ENCODE data around the gene ZNF398. TPM values are rescaled to one million over a fixed set of nuclear protein-coding genes. Genes with fewer than 3 reads are reported as not detected.

Gene ZNF398
- 10 to 100 TPM; 11.8 to 13.3 TPM for total RNA-seq

GRCh38 chr7:149147072-149147751 is at the start of gene ZNF398:
Gene ZNF398 (plus strand): TSS chr7:149147453. CDS start chr7:149147743, 290 bp downstream.
- Mint-ChIP-seq H3K4me1 (ENCODE audit: low read depth) (peaks cover 26% of the 10 kb centered on the region), H3K4me3 (peak within 1 kb of the TSS; percentile 84), H3K27me3 (ENCODE audit: low read depth) (no peaks in the 10 kb centered on the region), H3K9me3 (ENCODE audit: insufficient read depth) (no peaks in the 10 kb centered on the region), H3K27ac (peak within 1 kb of the TSS; percentile 91), H3K36me3 (ENCODE audit: low read depth) (peaks cover 21% of the 10 kb centered on the region)
- peak; percentile 77 for ATAC-seq
- peak; percentile 77 for DNase-seq
- ChIA-PET POLR2A (interaction anchor here (0.8 to 2.7 kb wide), 13 partner anchors 8 to 165 kb away, joined by 3 to 43 read pairs (median 4); partner anchors contain the start of genes ZNF282, ZNF425 and ZNF783), CTCF (interaction anchor here (0.6 to 4.3 kb wide), 23 partner anchors 9 to 276 kb away, joined by 3 to 44 read pairs (median 5); partner anchors contain the start of genes ZNF282, ZNF425 and ZNF783)

GRCh38 chr7:149099058-149099457 is 48.2 kb upstream of the ZNF398 start:
- H3K36me3 Mint-ChIP-seq (ENCODE audit: low read depth): no peaks in the 10 kb centered on the region
- POLR2A ChIA-PET: interaction anchor here (0.6 kb wide), 1 partner anchor 92 kb away, joined by 3 read pairs; no protein-coding TSS in a partner anchor
- CTCF ChIA-PET: interaction anchor here (1.3 kb wide), 1 partner anchor 27 kb away, joined by 3 read pairs; no protein-coding TSS in a partner anchor
- no peak overlapping the region for H3K27ac Mint-ChIP-seq
- H3K27me3 Mint-ChIP-seq (ENCODE audit: low read depth): peaks cover 2% of the 10 kb centered on the region
- DNase-seq (no peak), ATAC-seq (no peak)
- H3K4me1 Mint-ChIP-seq (ENCODE audit: low read depth): no peaks in the 10 kb centered on the region
- no peaks in the 10 kb centered on the region for H3K9me3 Mint-ChIP-seq (ENCODE audit: insufficient read depth)
- H3K4me3 Mint-ChIP-seq: no peak overlapping the region

GRCh38 chr7:149100821-149101220 is 46.4 kb upstream of the ZNF398 start:
- POLR2A ChIA-PET: no interaction called here
- no peaks in the 10 kb centered on the region for H3K36me3 Mint-ChIP-seq (ENCODE audit: low read depth)
- DNase-seq: no peak
- no peaks in the 10 kb centered on the region for H3K9me3 Mint-ChIP-seq (ENCODE audit: insufficient read depth)
- no peaks in the 10 kb centered on the region for H3K4me1 Mint-ChIP-seq (ENCODE audit: low read depth)
- no peak overlapping the region for H3K27ac Mint-ChIP-seq
- ATAC-seq: no peak
- CTCF ChIA-PET: no interaction called here
- peaks cover 2% of the 10 kb centered on the region for H3K27me3 Mint-ChIP-seq (ENCODE audit: low read depth)
- no peak overlapping the region for H3K4me3 Mint-ChIP-seq

- no peaks in the 10 kb centered on the region for H3K36me3 Mint-ChIP-seq (ENCODE audit: low read depth)
- DNase-seq: no peak
- ChIA-PET CTCF (no interaction called here), POLR2A (no interaction called here)
- peaks cover 2% of the 10 kb centered on the region for H3K27me3 Mint-ChIP-seq (ENCODE audit: low read depth)
- H3K4me1 Mint-ChIP-seq (ENCODE audit: low read depth): no peaks in the 10 kb centered on the region
- no peak for ATAC-seq
- H3K9me3 Mint-ChIP-seq (ENCODE audit: insufficient read depth): no peaks in the 10 kb centered on the region
- H3K27ac Mint-ChIP-seq: no peak overlapping the region
- no peak overlapping the region for H3K4me3 Mint-ChIP-seq
These were observed 44.6 kb upstream of the ZNF398 start for GRCh38 chr7:149102666-149103065.

- H3K9me3 Mint-ChIP-seq (ENCODE audit: insufficient read depth): no peaks in the 10 kb centered on the region
- no peaks in the 10 kb centered on the region for H3K4me1 Mint-ChIP-seq (ENCODE audit: low read depth)
- DNase-seq (no peak), ATAC-seq (no peak)
- H3K27me3 Mint-ChIP-seq (ENCODE audit: low read depth): peaks cover 2% of the 10 kb centered on the region
- ChIA-PET CTCF (no interaction called here), POLR2A (no interaction called here)
- no peaks in the 10 kb centered on the region for H3K36me3 Mint-ChIP-seq (ENCODE audit: low read depth)
- no peak overlapping the region for H3K27ac Mint-ChIP-seq
- no peak overlapping the region for H3K4me3 Mint-ChIP-seq
These were observed 43.8 kb upstream of the ZNF398 start for GRCh38 chr7:149103424-149103823.

- no peaks in the 10 kb centered on the region for H3K4me1 Mint-ChIP-seq (ENCODE audit: low read depth)
- ATAC-seq: no peak
- POLR2A ChIA-PET: no interaction called here
- CTCF ChIA-PET: no interaction called here
- no peak for DNase-seq
- no peak overlapping the region for H3K4me3 Mint-ChIP-seq
- H3K27me3 Mint-ChIP-seq (ENCODE audit: low read depth): peaks cover 2% of the 10 kb centered on the region
- H3K27ac Mint-ChIP-seq: no peak overlapping the region
- no peaks in the 10 kb centered on the region for H3K9me3 Mint-ChIP-seq (ENCODE audit: insufficient read depth)
- H3K36me3 Mint-ChIP-seq (ENCODE audit: low read depth): no peaks in the 10 kb centered on the region
These were observed 43.0 kb upstream of the ZNF398 start for GRCh38 chr7:149104214-149104613.

- ATAC-seq (no peak), DNase-seq (no peak)
- CTCF ChIA-PET: no interaction called here
- no peaks in the 10 kb centered on the region for H3K36me3 Mint-ChIP-seq (ENCODE audit: low read depth)
- no peak overlapping the region for H3K4me3 Mint-ChIP-seq
- POLR2A ChIA-PET: no interaction called here
- peaks cover 2% of the 10 kb centered on the region for H3K27me3 Mint-ChIP-seq (ENCODE audit: low read depth)
- no peak overlapping the region for H3K27ac Mint-ChIP-seq
- no peaks in the 10 kb centered on the region for H3K4me1 Mint-ChIP-seq (ENCODE audit: low read depth)
- no peaks in the 10 kb centered on the region for H3K9me3 Mint-ChIP-seq (ENCODE audit: insufficient read depth)
These were observed 42.5 kb upstream of the ZNF398 start for GRCh38 chr7:149104749-149105148.

- ATAC-seq (no peak), DNase-seq (no peak)
- Mint-ChIP-seq H3K4me3 (no peak overlapping the region), H3K36me3 (ENCODE audit: low read depth) (no peaks in the 10 kb centered on the region), H3K27ac (no peak overlapping the region), H3K27me3 (ENCODE audit: low read depth) (no peaks in the 10 kb centered on the region), H3K4me1 (ENCODE audit: low read depth) (no peaks in the 10 kb centered on the region), H3K9me3 (ENCODE audit: insufficient read depth) (no peaks in the 10 kb centered on the region)
- CTCF ChIA-PET: no interaction called here
- POLR2A ChIA-PET: no interaction called here
These were observed 37.3 kb upstream of the ZNF398 start for GRCh38 chr7:149109969-149110368.

- ChIA-PET POLR2A (interaction anchor here (0.6 to 3.6 kb wide), 8 partner anchors 11 to 184 kb away, joined by 3 to 43 read pairs (median 5); partner anchors contain the start of genes ZNF282, ZNF398 and ZNF786), CTCF (interaction anchor here (0.7 to 2.7 kb wide), 11 partner anchors 10 to 141 kb away, joined by 3 to 44 read pairs (median 5); partner anchors contain the start of genes ZNF282, ZNF398 and ZNF783)
- no peak for ATAC-seq
- Mint-ChIP-seq H3K4me3 (peak overlapping the region; percentile 100), H3K9me3 (ENCODE audit: insufficient read depth) (no peaks in the 10 kb centered on the region), H3K27me3 (ENCODE audit: low read depth) (no peaks in the 10 kb centered on the region), H3K27ac (peak overlapping the region; percentile 100), H3K4me1 (ENCODE audit: low read depth) (peaks cover 23% of the 10 kb centered on the region), H3K36me3 (ENCODE audit: low read depth) (peaks cover 25% of the 10 kb centered on the region)
- no peak for DNase-seq
These were observed 21.9 kb upstream of the ZNF398 start for GRCh38 chr7:149125189-149125862.

GRCh38 chr7:149125863-149126661 is 21.2 kb upstream of the ZNF398 start, which contains the start of gene ZNF425:
Gene ZNF425 (minus strand): TSS chr7:149126324. CDS start chr7:149126213, 111 bp downstream.
- H3K9me3 Mint-ChIP-seq (ENCODE audit: insufficient read depth): peaks cover 7% of the 10 kb centered on the region
- POLR2A ChIA-PET: interaction anchor here (0.6 to 3.6 kb wide), 10 partner anchors 10 to 184 kb away, joined by 3 to 43 read pairs (median 5); partner anchors contain the start of genes ZNF282, ZNF398 and ZNF786
- H3K27me3 Mint-ChIP-seq (ENCODE audit: low read depth): no peaks in the 10 kb centered on the region
- H3K4me3 Mint-ChIP-seq: peak within 1 kb of the TSS; percentile 100
- CTCF ChIA-PET: interaction anchor here (0.7 to 2.7 kb wide), 19 partner anchors 8 to 159 kb away, joined by 3 to 44 read pairs (median 4); partner anchors contain the start of genes ZNF282, ZNF398 and ZNF783
- DNase-seq (peak; percentile 93), ATAC-seq (peak; percentile 89)
- peaks cover 32% of the 10 kb centered on the region for H3K36me3 Mint-ChIP-seq (ENCODE audit: low read depth)
- peak within 1 kb of the TSS; percentile 100 for H3K27ac Mint-ChIP-seq
- H3K4me1 Mint-ChIP-seq (ENCODE audit: low read depth): peaks cover 26% of the 10 kb centered on the region

- Mint-ChIP-seq H3K9me3 (ENCODE audit: insufficient read depth) (peaks cover 7% of the 10 kb centered on the region), H3K36me3 (ENCODE audit: low read depth) (peaks cover 39% of the 10 kb centered on the region), H3K27ac (peak overlapping the region; percentile 100), H3K4me3 (peak overlapping the region; percentile 100), H3K4me1 (ENCODE audit: low read depth) (peaks cover 26% of the 10 kb centered on the region), H3K27me3 (ENCODE audit: low read depth) (no peaks in the 10 kb centered on the region)
- ChIA-PET CTCF (interaction anchor here (0.7 to 2.7 kb wide), 11 partner anchors 9 to 158 kb away, joined by 3 to 44 read pairs (median 5); partner anchors contain the start of genes ZNF398 and ZNF783), POLR2A (interaction anchor here (0.8 to 3.6 kb wide), 6 partner anchors 9 to 121 kb away, joined by 4 to 43 read pairs (median 6); partner anchors contain the start of genes ZNF282 and ZNF398)
- DNase-seq: peak; percentile 70
- peak; percentile 58 for ATAC-seq
These were observed 20.5 kb upstream of the ZNF398 start for GRCh38 chr7:149126662-149127266.

Measured in activated CD8-positive, alpha-beta T cell treated with anti-CD3 and anti-CD28 coated beads, Interleukin-2, amount 10 ng/mL, durations not matched to agents 7 days and 5 days (primary cell).